SW480 (cell line): ENCODE results near the gene HORMAD2.
"Not testable (repeated sequence)": the region's sequence is repeated elsewhere in the genome, so short reads cannot be mapped to it uniquely, and the experiment has no call there.

Experiments used
- DNase-seq: peaks from one replicate; pipeline ENCODE4 v3.0.0-alpha.2; 2016; ENCODE audit warnings: low spot score

The HORMAD2 gene

GRCh38 chr22:30191040-30191701 lies 110.9 kb downstream of the HORMAD2 start:
- no peak for DNase-seq

GRCh38 chr22:30192427-30192826 lies 112.2 kb downstream of the HORMAD2 start:
- DNase-seq, result no peak

GRCh38 chr22:30193031-30193775 lies 112.9 kb downstream of the HORMAD2 start:
- no peak for DNase-seq

GRCh38 chr22:30195245-30196140 lies 115.2 kb downstream of the HORMAD2 start:
- no peak for DNase-seq

- peak; percentile 95 for DNase-seq
Observed at GRCh38 chr22:30196141-30196879, 116.0 kb downstream of the HORMAD2 start.

GRCh38 chr22:30196880-30197336 lies 116.6 kb downstream of the HORMAD2 start:
- DNase-seq, result no peak

- DNase-seq, result no peak
Observed at GRCh38 chr22:30197389-30197788, 117.1 kb downstream of the HORMAD2 start.

GRCh38 chr22:30198152-30198825 lies 118.0 kb downstream of the HORMAD2 start:
- no peak for DNase-seq

- no peak for DNase-seq
Observed at GRCh38 chr22:30198921-30199320, 118.7 kb downstream of the HORMAD2 start.

GRCh38 chr22:30200905-30201304 lies 120.6 kb downstream of the HORMAD2 start:
- not testable (repeated sequence) for DNase-seq

GRCh38 chr22:30201945-30202344 lies 121.7 kb downstream of the HORMAD2 start:
- DNase-seq, result no peak

- no peak for DNase-seq
Observed at GRCh38 chr22:30202531-30203006, 122.3 kb downstream of the HORMAD2 start.

- DNase-seq, result peak; percentile 77
Observed at GRCh38 chr22:30204015-30204741, 123.9 kb downstream of the HORMAD2 start.

- DNase-seq, result no peak
Observed at GRCh38 chr22:30204742-30205111, 124.5 kb downstream of the HORMAD2 start.

- DNase-seq, result peak; percentile 97
Observed at GRCh38 chr22:30205281-30206115, 125.2 kb downstream of the HORMAD2 start.

GRCh38 chr22:30206944-30207343 lies 126.7 kb downstream of the HORMAD2 start:
- DNase-seq, result peak; percentile 98

- DNase-seq, result peak; percentile 88
Observed at GRCh38 chr22:30208631-30209603, 128.7 kb downstream of the HORMAD2 start.

- no peak for DNase-seq
Observed at GRCh38 chr22:30209642-30210041, 129.4 kb downstream of the HORMAD2 start.
